ENCODE results near the gene NBPF4.
"Not testable (repeated sequence)": the region's sequence is repeated elsewhere in the genome, so short reads cannot be mapped to it uniquely, and the experiment has no call there.

GRCh38 chr1:108260578-108261259 lies 16.8 kb upstream of the NBPF4 start:
- not testable (repeated sequence) for TF ChIP-seq CTCF (optimal IDR thresholded peaks at IDR 0.05 in 1 of 3, IDR thresholded peaks at IDR 0.05 in 1 of 3, conservative IDR thresholded peaks at IDR 0.05 in 1 of 3; ENCODE audit: extremely low read depth in 1 of 3, insufficient read depth in 2 of 3, low read length in 3 of 3); EZH2 (IDR thresholded peaks at IDR 0.05; ENCODE audit: low read length)

Data from keratinocyte (primary cell).